ENCODE results near the gene TUBB.

Gene TUBB

DNA sequence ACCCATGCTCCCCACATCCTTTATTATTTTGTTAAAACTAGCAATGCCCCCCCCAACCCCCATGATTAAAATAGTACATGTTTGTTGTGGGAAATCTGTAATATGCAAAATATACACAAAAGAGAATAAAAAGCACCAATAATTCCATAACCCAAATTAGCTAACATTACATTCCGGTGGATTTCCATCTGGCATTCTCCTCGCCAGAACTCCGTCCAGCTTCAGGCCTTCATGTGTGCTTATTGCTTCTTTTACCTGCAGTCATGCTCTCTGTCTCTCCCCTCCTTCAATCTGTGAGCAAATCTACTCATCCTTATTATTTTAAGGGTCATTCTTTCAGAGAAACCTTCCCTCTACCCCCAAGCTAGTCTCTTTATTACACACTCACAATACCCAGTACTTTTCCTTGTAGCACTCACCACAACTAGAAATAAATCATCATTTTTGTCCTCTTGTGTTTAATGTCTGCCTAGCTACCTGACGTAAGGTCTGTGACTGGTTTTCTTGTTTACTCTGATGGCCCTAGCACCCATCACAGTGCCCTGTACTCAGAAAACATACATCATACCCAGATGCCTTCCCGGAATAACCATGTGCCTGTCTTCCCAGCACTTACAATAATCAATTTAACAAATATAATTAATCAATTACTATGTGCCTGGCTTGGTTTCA is 49.8 kb downstream of the TUBB start:
- peak; percentile 49 for ATAC-seq
- TF ChIP-seq ZC3H10 (CRISPR knock-in tag; IDR thresholded peaks at IDR 0.05) (peak; percentile 75), TCF4 (CRISPR knock-in tag; IDR thresholded peaks at IDR 0.05; ENCODE audit: borderline replicate concordance) (peak; percentile 22; the same call in 1 of the 2 replicates), ZNF565 (CRISPR knock-in tag; conservative IDR thresholded peaks at IDR 0.05; ENCODE audit: low read depth) (no peak), ISL1 (CRISPR knock-in tag; IDR thresholded peaks at IDR 0.05) (peak; percentile 63), SNAI2 (CRISPR knock-in tag; IDR thresholded peaks at IDR 0.05) (no peak), ZFP30 (CRISPR knock-in tag; IDR thresholded peaks at IDR 0.05) (no peak), ZNF70 (CRISPR knock-in tag; IDR thresholded peaks at IDR 0.05) (no peak), BACH2 (CRISPR knock-in tag; IDR thresholded peaks at IDR 0.05; ENCODE audit: borderline replicate concordance) (no peak)
- TF ChIP-seq, protein P1, sequence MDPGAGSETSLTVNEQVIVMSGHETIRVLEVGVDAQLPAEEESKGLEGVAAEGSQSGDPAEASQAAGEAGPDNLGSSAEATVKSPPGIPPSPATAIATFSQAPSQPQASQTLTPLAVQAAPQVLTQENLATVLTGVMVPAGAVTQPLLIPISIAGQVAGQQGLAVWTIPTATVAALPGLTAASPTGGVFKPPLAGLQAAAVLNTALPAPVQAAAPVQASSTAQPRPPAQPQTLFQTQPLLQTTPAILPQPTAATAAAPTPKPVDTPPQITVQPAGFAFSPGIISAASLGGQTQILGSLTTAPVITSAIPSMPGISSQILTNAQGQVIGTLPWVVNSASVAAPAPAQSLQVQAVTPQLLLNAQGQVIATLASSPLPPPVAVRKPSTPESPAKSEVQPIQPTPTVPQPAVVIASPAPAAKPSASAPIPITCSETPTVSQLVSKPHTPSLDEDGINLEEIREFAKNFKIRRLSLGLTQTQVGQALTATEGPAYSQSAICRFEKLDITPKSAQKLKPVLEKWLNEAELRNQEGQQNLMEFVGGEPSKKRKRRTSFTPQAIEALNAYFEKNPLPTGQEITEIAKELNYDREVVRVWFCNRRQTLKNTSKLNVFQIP (CRISPR knock-in tag; IDR thresholded peaks at IDR 0.05; ENCODE audit: borderline replicate concordance, low read depth): no peak
- TF ChIP-seq, protein P2, sequence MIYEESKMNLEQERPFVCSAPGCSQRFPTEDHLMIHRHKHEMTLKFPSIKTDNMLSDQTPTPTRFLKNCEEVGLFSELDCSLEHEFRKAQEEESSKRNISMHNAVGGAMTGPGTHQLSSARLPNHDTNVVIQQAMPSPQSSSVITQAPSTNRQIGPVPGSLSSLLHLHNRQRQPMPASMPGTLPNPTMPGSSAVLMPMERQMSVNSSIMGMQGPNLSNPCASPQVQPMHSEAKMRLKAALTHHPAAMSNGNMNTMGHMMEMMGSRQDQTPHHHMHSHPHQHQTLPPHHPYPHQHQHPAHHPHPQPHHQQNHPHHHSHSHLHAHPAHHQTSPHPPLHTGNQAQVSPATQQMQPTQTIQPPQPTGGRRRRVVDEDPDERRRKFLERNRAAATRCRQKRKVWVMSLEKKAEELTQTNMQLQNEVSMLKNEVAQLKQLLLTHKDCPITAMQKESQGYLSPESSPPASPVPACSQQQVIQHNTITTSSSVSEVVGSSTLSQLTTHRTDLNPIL (CRISPR knock-in tag; IDR thresholded peaks at IDR 0.05; ENCODE audit: low read depth): peak; percentile 45; the same call in 1 of the 2 replicates
- TF ChIP-seq, protein P3, sequence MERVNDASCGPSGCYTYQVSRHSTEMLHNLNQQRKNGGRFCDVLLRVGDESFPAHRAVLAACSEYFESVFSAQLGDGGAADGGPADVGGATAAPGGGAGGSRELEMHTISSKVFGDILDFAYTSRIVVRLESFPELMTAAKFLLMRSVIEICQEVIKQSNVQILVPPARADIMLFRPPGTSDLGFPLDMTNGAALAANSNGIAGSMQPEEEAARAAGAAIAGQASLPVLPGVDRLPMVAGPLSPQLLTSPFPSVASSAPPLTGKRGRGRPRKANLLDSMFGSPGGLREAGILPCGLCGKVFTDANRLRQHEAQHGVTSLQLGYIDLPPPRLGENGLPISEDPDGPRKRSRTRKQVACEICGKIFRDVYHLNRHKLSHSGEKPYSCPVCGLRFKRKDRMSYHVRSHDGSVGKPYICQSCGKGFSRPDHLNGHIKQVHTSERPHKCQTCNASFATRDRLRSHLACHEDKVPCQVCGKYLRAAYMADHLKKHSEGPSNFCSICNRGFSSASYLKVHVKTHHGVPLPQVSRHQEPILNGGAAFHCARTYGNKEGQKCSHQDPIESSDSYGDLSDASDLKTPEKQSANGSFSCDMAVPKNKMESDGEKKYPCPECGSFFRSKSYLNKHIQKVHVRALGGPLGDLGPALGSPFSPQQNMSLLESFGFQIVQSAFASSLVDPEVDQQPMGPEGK (CRISPR knock-in tag; IDR thresholded peaks at IDR 0.05; ENCODE audit: borderline replicate concordance): no peak

DNA sequence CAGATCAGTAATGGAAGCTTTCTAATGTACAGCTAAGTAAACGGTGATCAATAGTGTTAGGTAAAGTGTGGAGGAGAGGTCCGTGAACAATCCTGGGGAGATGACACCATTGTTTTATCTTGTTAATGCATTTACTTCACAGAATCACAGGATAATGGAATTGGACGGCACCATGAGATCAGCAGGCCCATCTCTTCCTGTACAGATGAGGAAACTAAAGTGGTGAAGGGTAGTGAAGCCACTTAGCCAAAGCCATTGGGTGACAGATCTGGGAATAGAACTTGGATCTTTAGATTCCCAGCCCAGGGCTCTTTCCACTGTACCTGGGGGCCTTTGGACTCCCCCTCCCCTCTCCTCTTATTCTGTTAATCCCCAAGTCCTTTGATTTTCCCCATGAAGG is 50.4 kb downstream of the TUBB start:
- no peak for ATAC-seq
- TF ChIP-seq ESRRG (CRISPR knock-in tag; IDR thresholded peaks at IDR 0.05) (no peak), ZFP3 (CRISPR knock-in tag; IDR thresholded peaks at IDR 0.05) (no peak), TCF4 (CRISPR knock-in tag; IDR thresholded peaks at IDR 0.05; ENCODE audit: borderline replicate concordance) (no peak), ZC3H10 (CRISPR knock-in tag; IDR thresholded peaks at IDR 0.05) (no peak), GLIS3 (CRISPR knock-in tag; IDR thresholded peaks at IDR 0.05) (no peak), OSR1 (CRISPR knock-in tag; IDR thresholded peaks at IDR 0.05) (no peak), SNAI2 (CRISPR knock-in tag; IDR thresholded peaks at IDR 0.05) (peak; percentile 44; the same call in 1 of the 2 replicates), CSDC2 (CRISPR knock-in tag; IDR thresholded peaks at IDR 0.05) (peak; percentile 15; the same call in 1 of the 2 replicates), ZNF70 (CRISPR knock-in tag; IDR thresholded peaks at IDR 0.05) (no peak), BACH2 (CRISPR knock-in tag; IDR thresholded peaks at IDR 0.05; ENCODE audit: borderline replicate concordance) (no peak), ZNF565 (CRISPR knock-in tag; conservative IDR thresholded peaks at IDR 0.05; ENCODE audit: low read depth) (no peak), ISL1 (CRISPR knock-in tag; IDR thresholded peaks at IDR 0.05) (no peak)
- TF ChIP-seq, protein P4, sequence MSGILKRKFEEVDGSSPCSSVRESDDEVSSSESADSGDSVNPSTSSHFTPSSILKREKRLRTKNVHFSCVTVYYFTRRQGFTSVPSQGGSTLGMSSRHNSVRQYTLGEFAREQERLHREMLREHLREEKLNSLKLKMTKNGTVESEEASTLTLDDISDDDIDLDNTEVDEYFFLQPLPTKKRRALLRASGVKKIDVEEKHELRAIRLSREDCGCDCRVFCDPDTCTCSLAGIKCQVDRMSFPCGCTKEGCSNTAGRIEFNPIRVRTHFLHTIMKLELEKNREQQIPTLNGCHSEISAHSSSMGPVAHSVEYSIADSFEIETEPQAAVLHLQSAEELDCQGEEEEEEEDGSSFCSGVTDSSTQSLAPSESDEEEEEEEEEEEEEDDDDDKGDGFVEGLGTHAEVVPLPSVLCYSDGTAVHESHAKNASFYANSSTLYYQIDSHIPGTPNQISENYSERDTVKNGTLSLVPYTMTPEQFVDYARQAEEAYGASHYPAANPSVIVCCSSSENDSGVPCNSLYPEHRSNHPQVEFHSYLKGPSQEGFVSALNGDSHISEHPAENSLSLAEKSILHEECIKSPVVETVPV (CRISPR knock-in tag; IDR thresholded peaks at IDR 0.05): no peak
- TF ChIP-seq, protein P1 (CRISPR knock-in tag; IDR thresholded peaks at IDR 0.05; ENCODE audit: borderline replicate concordance, low read depth): no peak
- TF ChIP-seq, protein P5, sequence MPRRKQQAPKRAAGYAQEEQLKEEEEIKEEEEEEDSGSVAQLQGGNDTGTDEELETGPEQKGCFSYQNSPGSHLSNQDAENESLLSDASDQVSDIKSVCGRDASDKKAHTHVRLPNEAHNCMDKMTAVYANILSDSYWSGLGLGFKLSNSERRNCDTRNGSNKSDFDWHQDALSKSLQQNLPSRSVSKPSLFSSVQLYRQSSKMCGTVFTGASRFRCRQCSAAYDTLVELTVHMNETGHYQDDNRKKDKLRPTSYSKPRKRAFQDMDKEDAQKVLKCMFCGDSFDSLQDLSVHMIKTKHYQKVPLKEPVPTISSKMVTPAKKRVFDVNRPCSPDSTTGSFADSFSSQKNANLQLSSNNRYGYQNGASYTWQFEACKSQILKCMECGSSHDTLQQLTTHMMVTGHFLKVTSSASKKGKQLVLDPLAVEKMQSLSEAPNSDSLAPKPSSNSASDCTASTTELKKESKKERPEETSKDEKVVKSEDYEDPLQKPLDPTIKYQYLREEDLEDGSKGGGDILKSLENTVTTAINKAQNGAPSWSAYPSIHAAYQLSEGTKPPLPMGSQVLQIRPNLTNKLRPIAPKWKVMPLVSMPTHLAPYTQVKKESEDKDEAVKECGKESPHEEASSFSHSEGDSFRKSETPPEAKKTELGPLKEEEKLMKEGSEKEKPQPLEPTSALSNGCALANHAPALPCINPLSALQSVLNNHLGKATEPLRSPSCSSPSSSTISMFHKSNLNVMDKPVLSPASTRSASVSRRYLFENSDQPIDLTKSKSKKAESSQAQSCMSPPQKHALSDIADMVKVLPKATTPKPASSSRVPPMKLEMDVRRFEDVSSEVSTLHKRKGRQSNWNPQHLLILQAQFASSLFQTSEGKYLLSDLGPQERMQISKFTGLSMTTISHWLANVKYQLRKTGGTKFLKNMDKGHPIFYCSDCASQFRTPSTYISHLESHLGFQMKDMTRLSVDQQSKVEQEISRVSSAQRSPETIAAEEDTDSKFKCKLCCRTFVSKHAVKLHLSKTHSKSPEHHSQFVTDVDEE (CRISPR knock-in tag; IDR thresholded peaks at IDR 0.05): no peak
- TF ChIP-seq, protein P2 (CRISPR knock-in tag; IDR thresholded peaks at IDR 0.05; ENCODE audit: low read depth): no peak
